GM12878 (cell line): ENCODE data around the gene IBA57.

Experiments
- CREB1 ChIP-seq: IDR thresholded peaks from 2 replicates; pipeline ENCODE4 v1.6.1; 2012; ENCODE audit warnings: low read depth, mild to moderate bottlenecking, inconsistent platforms
- EGR1 ChIP-seq, 2 experiments: IDR thresholded peaks; 1 replicate in 1 of 2; 2 replicates in 1 of 2; pipeline ENCODE4 v1.6.1; 2011 to 2012; ENCODE audit warnings: low read depth in 2 of 2, low read length in 2 of 2, borderline replicate concordance in 1 of 2, mild to moderate bottlenecking in 1 of 2, moderate library complexity in 1 of 2
- FOS ChIP-seq: IDR thresholded peaks from 3 replicates; pipeline ENCODE4 v1.6.1; 2011; ENCODE audit warnings: borderline replicate concordance; ENCODE audit not compliant: insufficient read length; ENCODE audit errors: extremely low read depth
- HCFC1 ChIP-seq: fragments of 150-350 bp; IDR thresholded peaks from 2 replicates; pipeline ENCODE4 v1.6.1; 2014; ENCODE audit warnings: low read length
- MYC ChIP-seq: IDR thresholded peaks from 2 replicates; pipeline ENCODE4 v1.6.1; 2011; ENCODE audit warnings: mild to moderate bottlenecking, low read length, moderate library complexity, inconsistent platforms; ENCODE audit not compliant: insufficient read depth, insufficient replicate concordance, insufficient read length, severe bottlenecking
- POLR2A ChIP-seq: IDR thresholded peaks from 2 replicates; pipeline ENCODE4 v1.6.1; 2011; ENCODE audit warnings: low read depth, mild to moderate bottlenecking, low read length
- POU2F2 ChIP-seq: IDR thresholded peaks from 3 replicates; pipeline ENCODE4 v1.6.1; 2011; ENCODE audit warnings: low read depth, mild to moderate bottlenecking, low read length, borderline replicate concordance
- TAF1 ChIP-seq: IDR thresholded peaks from 2 replicates; pipeline ENCODE4 v1.6.1; 2011; ENCODE audit warnings: mild to moderate bottlenecking, low read depth, low read length, borderline replicate concordance
- TCF12 ChIP-seq: IDR thresholded peaks from 2 replicates; pipeline ENCODE4 v1.6.1; 2011; ENCODE audit warnings: low read depth, mild to moderate bottlenecking, low read length
- ZNF274 ChIP-seq: IDR thresholded peaks from one replicate; pipeline ENCODE4 v1.8.0; 2011; ENCODE audit not compliant: insufficient read length, insufficient read depth
- TF ChIP-seq, protein P1 (sequence below), 3 experiments: IDR thresholded peaks in 2 of 3; conservative IDR thresholded peaks in 1 of 3; 2 replicates each; pipeline ENCODE4 v1.5.1; 2011; ENCODE audit warnings: low read depth in 3 of 3, low read length in 3 of 3, mild to moderate bottlenecking in 3 of 3, control low read depth in 2 of 3, moderate library complexity in 2 of 3, inconsistent platforms in 1 of 3, mixed read lengths in 1 of 3; ENCODE audit not compliant: control insufficient read depth in 2 of 3, insufficient read depth in 1 of 3; ENCODE audit errors: extremely low read depth in 1 of 3

DNA sequence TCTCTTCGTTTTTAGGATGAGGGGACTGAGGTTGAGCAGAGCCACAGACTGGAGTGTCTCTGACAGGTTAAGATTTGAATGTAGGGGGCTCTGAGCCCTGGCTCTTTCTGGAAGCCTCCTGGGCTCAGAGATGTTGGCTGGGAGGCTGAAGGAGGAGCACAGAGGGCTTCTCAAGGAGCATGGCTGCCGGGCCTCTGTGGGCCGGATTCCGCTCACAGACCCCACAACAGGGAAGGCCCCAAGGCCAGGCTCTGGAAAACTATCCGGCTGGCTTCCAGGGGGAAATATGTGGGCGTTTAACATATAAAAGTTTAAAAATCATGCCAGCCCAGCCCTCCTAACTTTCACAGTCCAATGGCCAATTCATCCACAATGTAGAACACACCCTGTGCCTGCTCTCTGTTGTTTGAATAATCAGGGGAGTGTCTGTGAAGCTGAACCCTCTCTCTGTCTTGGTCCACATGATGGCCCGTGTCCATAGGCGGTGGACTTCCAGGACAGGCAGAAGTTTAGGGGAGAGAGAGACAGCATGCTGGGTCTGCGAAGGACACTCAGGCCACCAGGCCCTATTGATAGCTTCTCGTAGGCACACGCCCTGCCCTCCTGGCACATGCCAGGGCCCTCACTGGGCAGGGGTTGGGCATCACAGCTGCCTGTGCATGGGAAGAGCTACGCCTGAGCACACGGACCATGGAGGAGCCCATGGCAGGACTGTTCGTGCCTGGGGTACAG lies 53.1 kb downstream of the IBA57 start:
- TF ChIP-seq POU2F2: no peak
- TF ChIP-seq FOS: no peak
- TF ChIP-seq HCFC1: no peak
- TF ChIP-seq TCF12: no peak
- TF ChIP-seq CREB1: no peak
- no peak for TF ChIP-seq POLR2A
- TF ChIP-seq MYC: no peak
- TF ChIP-seq, protein P1, sequence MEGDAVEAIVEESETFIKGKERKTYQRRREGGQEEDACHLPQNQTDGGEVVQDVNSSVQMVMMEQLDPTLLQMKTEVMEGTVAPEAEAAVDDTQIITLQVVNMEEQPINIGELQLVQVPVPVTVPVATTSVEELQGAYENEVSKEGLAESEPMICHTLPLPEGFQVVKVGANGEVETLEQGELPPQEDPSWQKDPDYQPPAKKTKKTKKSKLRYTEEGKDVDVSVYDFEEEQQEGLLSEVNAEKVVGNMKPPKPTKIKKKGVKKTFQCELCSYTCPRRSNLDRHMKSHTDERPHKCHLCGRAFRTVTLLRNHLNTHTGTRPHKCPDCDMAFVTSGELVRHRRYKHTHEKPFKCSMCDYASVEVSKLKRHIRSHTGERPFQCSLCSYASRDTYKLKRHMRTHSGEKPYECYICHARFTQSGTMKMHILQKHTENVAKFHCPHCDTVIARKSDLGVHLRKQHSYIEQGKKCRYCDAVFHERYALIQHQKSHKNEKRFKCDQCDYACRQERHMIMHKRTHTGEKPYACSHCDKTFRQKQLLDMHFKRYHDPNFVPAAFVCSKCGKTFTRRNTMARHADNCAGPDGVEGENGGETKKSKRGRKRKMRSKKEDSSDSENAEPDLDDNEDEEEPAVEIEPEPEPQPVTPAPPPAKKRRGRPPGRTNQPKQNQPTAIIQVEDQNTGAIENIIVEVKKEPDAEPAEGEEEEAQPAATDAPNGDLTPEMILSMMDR (IDR thresholded peaks at IDR 0.05 in 2 of 3, conservative IDR thresholded peaks at IDR 0.05 in 1 of 3; ENCODE audit: control insufficient read depth in 2 of 3, extremely low read depth in 1 of 3, insufficient read depth in 1 of 3, low read depth in 3 of 3, low read length in 3 of 3): no peak
- TF ChIP-seq TAF1: no peak
- TF ChIP-seq ZNF274: no peak
- TF ChIP-seq EGR1 (IDR thresholded peaks at IDR 0.05; ENCODE audit: borderline replicate concordance in 1 of 2, low read depth in 2 of 2, low read length in 2 of 2): no peak
